22Rv1 (cell line): ENCODE results near the gene TOP1.

Source experiments
- ZFX ChIP-seq: fragments of 450-650 bp; IDR thresholded peaks from 2 replicates; pipeline ENCODE4 v1.6.1; 2017; ENCODE audit warnings: antibody characterized with exemption, borderline replicate concordance
- TF ChIP-seq, protein P1 (sequence below): fragments of 450-650 bp; IDR thresholded peaks from 2 replicates; pipeline ENCODE4 v1.5.1; 2017; ENCODE audit warnings: mild to moderate bottlenecking

DNA sequence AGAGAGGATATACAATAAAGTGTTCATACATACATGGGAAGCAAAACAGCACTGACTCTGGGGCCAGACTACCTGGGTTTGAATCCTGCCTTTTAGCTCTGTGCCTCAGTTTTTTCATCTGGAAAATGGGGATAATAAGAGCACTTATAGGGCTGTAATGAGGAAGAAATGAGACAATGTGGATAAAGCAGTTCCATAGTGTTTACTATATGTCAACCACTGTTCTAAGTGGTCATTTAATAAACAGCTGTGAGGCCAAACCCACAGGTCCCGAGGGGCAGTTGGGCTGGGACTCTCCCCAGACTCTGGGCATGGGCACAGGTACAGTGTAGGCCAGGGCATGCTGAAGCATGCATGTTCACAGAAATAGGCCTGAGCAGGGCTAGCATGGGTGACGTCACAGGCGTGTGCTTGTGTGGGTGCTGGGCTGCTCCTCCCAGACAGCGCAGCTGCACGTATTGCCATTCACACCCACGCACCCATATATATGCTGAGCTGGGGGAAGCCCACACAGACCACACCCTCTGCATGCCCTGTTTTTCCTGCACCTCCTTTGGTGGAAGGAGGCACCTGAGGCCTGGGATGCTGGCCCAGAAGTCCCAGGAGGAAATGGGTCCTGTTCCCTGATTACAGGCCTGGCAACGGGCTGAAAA, 105.2 kb downstream of the TOP1 start:
- TF ChIP-seq, protein P1, sequence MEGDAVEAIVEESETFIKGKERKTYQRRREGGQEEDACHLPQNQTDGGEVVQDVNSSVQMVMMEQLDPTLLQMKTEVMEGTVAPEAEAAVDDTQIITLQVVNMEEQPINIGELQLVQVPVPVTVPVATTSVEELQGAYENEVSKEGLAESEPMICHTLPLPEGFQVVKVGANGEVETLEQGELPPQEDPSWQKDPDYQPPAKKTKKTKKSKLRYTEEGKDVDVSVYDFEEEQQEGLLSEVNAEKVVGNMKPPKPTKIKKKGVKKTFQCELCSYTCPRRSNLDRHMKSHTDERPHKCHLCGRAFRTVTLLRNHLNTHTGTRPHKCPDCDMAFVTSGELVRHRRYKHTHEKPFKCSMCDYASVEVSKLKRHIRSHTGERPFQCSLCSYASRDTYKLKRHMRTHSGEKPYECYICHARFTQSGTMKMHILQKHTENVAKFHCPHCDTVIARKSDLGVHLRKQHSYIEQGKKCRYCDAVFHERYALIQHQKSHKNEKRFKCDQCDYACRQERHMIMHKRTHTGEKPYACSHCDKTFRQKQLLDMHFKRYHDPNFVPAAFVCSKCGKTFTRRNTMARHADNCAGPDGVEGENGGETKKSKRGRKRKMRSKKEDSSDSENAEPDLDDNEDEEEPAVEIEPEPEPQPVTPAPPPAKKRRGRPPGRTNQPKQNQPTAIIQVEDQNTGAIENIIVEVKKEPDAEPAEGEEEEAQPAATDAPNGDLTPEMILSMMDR, result no peak
- TF ChIP-seq ZFX, result no peak
